ENCODE results near the gene NBDY.
"Not testable (repeated sequence)": the region's sequence is repeated elsewhere in the genome, so short reads cannot be mapped to it uniquely, and the experiment has no call there.

Gene NBDY

GRCh38 chrX:56764975-56765791 lies 36.1 kb downstream of the NBDY start:
- no peak for DNase-seq

DNA sequence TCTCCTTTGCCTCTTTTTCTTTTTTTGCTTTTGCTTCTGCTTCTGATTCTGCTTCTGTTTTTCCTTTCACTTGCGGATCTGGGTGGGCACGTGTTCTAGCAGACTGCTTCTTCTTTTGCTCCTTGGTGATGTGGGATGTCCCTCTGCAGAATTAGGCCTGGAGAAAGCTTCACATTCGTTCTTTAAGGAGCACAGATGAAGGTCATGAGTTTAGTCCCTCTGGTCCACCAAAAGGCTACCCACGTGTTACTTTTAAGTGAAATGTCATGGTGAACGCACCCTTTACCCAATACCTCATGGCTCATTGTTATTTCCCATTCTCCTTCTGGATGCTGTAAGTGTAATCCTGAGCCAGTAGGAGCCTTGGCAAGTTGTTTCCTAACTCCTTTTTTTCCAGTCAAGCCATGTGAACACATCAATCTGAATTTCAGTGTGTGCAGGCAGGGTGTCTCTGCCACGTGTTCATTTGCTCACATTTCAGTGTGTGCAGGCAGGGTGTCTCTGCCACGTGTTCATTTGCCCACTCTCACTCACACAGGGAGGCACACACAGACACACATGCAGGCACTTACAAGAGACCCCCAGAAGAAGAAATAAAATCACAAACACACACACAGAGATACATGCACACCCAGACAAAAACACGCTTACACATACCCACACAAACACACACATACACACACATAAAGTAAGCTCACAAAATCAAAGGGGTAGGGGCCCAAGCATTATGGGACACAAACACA lies 36.9 kb downstream of the NBDY start:
- no peak for DNase-seq

- no peak for DNase-seq
These were observed 37.7 kb downstream of the NBDY start for GRCh38 chrX:56766554-56767347.

DNA sequence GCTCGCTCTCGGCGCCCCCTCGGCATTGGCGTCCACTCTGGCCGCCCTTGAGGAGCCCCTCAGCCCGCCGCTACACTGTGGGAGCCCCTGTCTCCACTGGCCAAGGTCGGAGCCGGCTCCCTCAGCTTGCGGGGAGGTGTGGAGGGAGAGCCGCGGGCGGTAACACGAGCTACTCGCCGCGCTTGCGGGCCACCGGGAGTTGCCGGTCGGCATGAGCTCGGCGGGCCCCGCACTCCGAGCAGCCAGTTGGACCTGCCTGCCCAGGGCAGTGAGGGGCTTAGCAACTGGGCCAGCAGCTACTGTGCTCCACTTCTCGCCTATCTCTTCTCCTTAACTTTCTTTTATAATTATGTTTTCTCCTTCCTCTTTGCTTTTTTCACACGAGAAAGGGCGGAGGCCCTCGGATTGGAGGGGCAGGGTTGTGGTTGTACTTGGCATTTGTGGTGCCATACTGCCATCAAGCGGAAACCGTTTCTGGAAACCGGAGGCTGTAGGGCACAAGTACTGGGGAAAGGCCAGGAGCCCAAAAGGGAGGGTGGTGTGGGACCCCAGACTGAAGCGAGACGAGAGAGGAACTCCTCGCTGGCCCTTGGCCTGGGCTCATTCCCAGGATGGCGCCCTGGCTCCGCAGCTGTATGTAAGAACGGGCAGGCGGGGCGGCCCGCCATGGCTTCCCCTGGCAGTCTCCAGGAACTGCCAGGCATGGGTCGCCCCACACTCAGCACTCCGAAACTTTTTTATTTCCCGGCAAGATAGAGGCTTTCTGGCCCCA lies 38.5 kb downstream of the NBDY start:
- DNase-seq: not testable (repeated sequence)

DNA sequence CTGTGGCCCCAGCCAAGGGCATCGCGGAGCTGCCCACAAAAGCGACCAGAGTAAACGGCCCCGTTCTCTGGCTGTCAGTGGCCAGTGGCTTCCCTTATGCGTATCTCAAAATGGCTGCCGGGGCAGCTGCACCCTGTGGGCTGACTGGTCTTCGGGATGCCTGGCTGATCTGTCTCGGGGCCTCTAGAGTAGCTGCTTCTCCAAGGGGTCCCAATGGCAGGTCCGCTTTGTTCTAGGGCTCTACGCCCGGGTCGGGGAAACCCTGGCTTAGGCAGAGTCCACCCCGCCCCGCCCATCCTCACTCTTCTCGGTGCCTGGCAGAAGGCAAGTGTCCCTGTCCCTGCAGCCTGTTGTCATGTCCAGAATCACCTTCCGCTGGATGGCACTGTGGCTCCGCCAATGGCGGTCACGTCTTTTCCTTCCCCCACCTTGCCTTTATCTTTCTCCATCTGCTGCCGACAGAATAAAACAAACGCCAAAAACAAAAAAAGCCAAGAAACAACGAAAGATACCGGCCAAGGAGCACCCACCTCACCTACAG lies 39.1 kb downstream of the NBDY start:
- DNase-seq: not testable (repeated sequence)

- DNase-seq: not testable (repeated sequence)
These were observed 43.9 kb downstream of the NBDY start for GRCh38 chrX:56772675-56773521.

- not testable (repeated sequence) for DNase-seq
These were observed 44.5 kb downstream of the NBDY start for GRCh38 chrX:56773522-56774060.

DNA sequence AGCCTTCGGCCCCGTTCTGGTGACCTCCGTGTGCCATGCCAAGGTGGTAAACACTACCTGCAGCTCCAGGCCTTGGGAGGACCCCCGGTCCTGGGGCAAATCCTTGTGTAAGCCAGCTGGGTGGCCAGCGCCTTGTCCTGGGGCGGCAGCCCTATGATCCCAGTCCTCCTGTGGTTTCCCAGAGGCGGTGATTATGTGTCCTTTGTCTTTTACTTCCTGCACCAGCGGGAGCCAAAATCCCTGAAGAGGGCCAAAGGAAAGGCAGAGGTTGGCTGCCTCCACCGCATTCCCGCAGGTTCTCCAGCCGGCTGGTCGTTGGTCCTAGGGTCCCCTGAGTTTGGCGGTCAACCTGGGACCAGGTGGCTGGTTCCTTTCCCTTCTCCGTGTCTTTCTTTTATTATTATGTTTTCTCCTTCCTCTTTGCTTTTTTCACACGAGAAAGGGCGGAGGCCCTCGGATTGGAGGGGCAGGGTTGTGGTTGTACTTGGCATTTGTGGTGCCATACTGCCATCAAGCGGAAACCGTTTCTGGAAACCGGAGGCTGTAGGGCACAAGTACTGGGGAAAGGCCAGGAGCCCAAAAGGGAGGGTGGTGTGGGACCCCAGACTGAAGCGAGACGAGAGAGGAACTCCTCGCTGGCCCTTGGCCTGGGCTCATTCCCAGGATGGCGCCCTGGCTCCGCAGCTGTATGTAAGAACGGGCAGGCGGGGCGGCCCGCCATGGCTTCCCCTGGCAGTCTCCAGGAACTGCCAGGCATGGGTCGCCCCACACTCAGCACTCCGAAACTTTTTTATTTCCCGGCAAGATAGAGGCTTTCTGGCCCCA lies 49.3 kb downstream of the NBDY start:
- DNase-seq: not testable (repeated sequence)

GRCh38 chrX:56778924-56779468 lies 50.0 kb downstream of the NBDY start:
- not testable (repeated sequence) for DNase-seq

DNA sequence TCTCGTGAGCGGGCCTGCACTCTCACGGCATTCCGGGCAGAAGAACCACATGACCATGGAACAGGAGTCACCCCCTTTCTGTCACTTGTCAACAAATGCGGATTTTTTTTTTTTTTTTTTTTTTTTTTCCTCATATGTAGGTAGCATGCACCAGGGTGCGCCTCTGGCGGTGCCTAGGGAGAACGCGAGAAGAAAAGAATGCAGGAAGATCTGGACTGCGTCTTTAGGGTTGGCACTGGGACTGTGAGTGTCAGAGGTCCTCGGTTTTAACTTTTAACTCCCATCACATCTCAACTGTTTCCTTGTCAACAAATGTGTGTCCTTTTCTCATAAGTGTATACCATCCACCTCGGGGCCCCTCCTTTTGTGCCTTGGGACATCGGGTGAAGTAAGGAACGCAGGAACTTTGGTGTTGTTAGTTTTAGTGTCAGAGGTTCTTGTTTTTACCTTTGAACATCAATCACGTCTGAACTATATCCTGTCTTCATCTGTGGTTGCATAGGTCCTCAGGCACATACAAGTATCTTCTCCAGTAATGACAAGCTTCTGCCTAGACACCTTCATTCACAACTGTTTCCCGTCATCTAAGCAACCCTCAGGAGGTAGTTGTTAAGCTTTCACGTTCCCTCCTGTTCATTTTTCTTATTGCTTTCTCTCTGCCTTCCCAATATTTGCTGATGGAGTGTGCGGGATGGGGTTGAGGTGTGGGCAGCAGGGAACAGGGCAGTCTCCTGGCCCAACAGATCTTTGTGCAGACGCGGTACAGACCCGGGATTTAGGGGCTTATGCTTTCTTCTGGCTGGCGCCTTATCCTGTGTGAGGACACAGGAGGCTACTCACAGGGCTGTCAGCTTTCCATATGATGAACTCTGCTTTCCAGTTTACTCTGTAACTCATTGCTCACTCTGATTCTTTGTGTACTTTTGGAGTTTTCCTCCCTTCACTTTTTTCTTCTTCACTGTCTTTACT lies 51.9 kb downstream of the NBDY start:
- not testable (repeated sequence) for DNase-seq

DNA sequence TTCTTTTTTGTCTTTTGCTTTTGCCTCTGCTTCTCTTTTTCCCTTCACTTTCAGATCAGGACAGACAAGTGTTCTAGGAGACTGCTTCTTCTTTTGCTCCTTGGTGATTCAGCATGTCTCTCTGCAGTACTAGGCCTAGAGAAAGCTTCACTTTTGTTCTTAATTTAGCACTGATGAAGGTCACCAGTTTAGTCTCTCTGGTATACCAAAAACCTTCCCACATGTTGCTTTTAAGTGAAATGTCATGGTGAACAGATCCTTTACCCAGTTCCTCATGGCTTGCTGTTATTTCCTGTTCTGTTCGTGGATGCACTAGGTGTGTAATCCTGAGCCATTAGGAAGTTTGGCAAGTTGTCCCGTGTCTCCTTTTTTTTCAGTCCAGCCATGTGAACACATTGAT lies 53.3 kb downstream of the NBDY start:
- DNase-seq: no peak

DNA sequence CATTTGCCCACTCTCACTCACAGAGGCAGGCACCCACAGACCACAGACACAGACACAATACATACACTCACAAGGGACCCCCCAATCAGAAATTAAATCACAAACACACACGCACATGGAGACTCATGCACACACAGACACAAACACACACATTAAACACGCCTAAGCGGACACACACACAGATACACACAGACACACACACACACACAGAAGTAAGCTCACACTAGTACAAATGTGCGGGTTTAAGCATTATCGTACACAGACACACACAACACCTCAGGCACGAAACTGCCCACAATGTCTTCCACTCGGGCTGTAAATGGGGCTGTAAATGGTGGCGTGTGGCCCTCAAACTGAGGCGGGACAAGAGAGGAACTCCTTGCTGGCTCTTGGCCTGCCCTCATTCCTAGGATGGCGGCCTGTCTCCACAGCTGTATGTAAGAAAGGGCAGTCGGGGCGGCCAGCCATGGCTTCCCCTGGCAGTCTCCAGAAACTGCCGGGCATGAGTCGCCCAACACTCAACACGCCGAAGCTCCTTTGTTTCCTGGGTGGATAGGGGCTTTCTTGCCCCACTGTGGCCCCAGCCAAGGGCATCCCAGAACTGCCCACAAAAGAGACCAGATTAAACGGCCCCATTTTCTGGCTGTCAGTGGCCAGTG lies 53.9 kb downstream of the NBDY start:
- no peak for DNase-seq

DNA sequence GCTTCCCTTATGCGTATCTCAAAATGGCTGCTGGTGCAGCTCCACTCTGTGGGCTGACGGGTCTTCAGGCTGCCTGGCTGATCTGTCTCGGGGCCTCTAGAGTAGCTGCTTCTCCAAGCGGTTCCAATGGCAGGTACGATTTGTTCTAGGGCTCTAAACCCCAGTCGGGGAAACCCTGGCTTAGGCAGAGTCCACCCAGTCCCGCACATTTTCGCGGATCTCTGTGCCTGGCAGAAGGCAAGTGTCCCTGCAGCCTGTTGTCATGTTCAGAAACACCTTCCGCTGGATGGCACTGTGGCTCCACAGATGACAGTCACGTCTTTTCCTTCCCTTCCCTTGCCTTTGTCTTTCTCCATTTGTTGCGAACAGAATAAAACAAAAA lies 54.4 kb downstream of the NBDY start:
- DNase-seq: no peak

DNA sequence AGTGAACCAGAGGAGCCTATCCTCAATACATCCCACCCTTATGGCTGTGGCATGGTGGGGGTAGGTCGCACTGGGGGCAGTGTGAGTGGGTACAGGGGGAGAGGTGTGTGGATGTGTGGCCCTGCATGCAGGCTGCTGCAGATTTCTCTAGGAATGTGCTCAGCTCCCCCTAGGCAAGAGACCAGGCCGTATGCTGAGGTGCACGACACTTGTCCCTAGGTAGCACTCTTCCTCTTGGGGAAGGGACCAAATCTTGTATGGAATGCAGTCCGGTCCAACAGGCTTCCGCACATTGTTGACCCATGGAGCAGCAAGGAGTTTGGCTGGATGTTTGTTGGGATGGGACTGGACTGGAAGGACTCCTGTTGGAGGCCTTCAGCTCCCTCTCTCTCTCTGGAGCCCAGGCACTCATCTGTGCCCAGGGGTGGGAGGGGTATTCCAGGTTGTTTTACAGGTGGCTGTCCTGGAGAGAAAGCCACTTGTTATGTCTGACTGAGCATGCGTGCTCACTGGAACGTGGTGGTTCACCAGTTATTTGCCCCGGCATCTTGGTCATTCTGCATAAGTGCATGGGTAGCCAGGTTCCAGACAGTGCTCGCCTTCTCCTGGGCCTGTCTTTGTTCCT lies 55.1 kb downstream of the NBDY start:
- DNase-seq: no peak

DNA sequence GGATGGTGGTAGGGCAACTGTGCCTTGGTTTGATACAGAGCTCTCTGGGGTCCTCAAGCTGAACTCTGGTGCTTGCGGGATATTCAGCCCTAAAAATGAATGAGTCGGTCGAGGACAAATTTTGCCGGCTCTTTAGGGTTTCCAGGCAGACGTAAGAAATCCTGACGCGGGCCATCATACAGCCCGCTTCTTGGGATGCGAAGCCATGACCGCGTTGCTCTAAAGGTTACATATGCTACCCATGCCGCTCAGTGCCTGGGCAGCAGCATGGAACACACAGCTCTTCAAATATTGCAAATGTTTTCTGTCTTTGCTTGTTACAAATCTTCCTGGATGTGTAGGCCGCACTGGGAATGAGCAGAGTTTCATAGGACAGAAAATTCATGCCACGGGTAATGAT lies 55.6 kb downstream of the NBDY start:
- no peak for DNase-seq

DNA sequence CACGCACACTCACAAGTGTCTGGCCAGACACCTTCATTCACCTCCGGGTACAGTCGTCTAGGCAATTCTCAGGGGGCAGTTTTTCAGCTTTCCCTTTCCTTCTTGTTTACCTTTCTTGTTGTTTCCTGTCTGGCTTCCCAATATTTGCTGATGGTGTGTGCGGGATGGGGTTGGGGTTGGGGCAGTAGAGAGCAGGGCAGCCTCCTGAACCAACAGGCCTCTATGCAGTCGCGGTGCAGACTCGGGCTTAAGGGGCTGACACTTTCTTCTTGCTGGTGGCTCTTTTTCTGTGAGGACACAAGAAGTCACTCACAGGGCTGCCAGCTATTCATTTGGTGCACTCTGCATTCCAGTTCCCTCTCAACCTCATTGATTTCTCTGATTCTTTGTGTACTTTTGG lies 56.4 kb downstream of the NBDY start:
- DNase-seq: no peak

GRCh38 chrX:56786889-56787733 lies 58.1 kb downstream of the NBDY start:
- DNase-seq: no peak

Data from activated CD4-positive, alpha-beta T cell treated with anti-CD3 and anti-CD28 coated beads, Interleukin-2, amount 50 U/mL, for 1 hour (primary cell).